ENCODE results near the gene SERPINH1.

The SERPINH1 gene

GRCh38 chr11:75524665-75525432, 37.2 kb upstream of the SERPINH1 start:
- Histone ChIP-seq H3K9ac (ENCODE audit: low read length) (no peak overlapping the region), H3K4me3 (ENCODE audit: low read length) (peak overlapping the region; percentile 78), H3K27ac (ENCODE audit: low read depth, low read length) (no peak overlapping the region), H3K4me1 (ENCODE audit: control insufficient read depth, insufficient read depth, low read length) (peaks cover 2% of the 10 kb centered on the region), H3K36me3 (ENCODE audit: control insufficient read depth, insufficient read depth, low read length) (no peaks in the 10 kb centered on the region), H3K27me3 (ENCODE audit: control insufficient read depth, insufficient read depth, low read length) (no peaks in the 10 kb centered on the region)

- no peak within 1 kb of the TSS for H3K9ac ChIP-seq (ENCODE audit: low read length)
- H3K4me3 ChIP-seq (ENCODE audit: low read length): peak within 1 kb of the TSS; percentile 78
- no peaks in the 10 kb centered on the region for H3K36me3 ChIP-seq (ENCODE audit: control insufficient read depth, insufficient read depth, low read length)
- peaks cover 2% of the 10 kb centered on the region for H3K4me1 ChIP-seq (ENCODE audit: control insufficient read depth, insufficient read depth, low read length)
- no peaks in the 10 kb centered on the region for H3K27me3 ChIP-seq (ENCODE audit: control insufficient read depth, insufficient read depth, low read length)
- H3K27ac ChIP-seq (ENCODE audit: low read depth, low read length): no peak within 1 kb of the TSS
These were observed 36.4 kb upstream of the SERPINH1 start, which contains the start of gene GDPD5 for GRCh38 chr11:75525433-75526191. Gene GDPD5 (minus strand): TSS chr11:75525941. CDS start chr11:75477735, 48,206 bp downstream.

GRCh38 chr11:75526192-75526541, 35.9 kb upstream of the SERPINH1 start:
- H3K4me3 ChIP-seq (ENCODE audit: low read length): peak overlapping the region; percentile 38
- no peak overlapping the region for H3K27ac ChIP-seq (ENCODE audit: low read depth, low read length)
- H3K36me3 ChIP-seq (ENCODE audit: control insufficient read depth, insufficient read depth, low read length): no peaks in the 10 kb centered on the region
- H3K4me1 ChIP-seq (ENCODE audit: control insufficient read depth, insufficient read depth, low read length): peaks cover 2% of the 10 kb centered on the region
- no peak overlapping the region for H3K9ac ChIP-seq (ENCODE audit: low read length)
- H3K27me3 ChIP-seq (ENCODE audit: control insufficient read depth, insufficient read depth, low read length): no peaks in the 10 kb centered on the region

- Histone ChIP-seq H3K9ac (ENCODE audit: low read length) (no peak overlapping the region), H3K4me3 (ENCODE audit: low read length) (no peak overlapping the region), H3K27me3 (ENCODE audit: control insufficient read depth, insufficient read depth, low read length) (no peaks in the 10 kb centered on the region), H3K4me1 (ENCODE audit: control insufficient read depth, insufficient read depth, low read length) (peaks cover 2% of the 10 kb centered on the region), H3K36me3 (ENCODE audit: control insufficient read depth, insufficient read depth, low read length) (no peaks in the 10 kb centered on the region), H3K27ac (ENCODE audit: low read depth, low read length) (no peak overlapping the region)
These were observed 34.9 kb upstream of the SERPINH1 start for GRCh38 chr11:75527130-75527529.

GRCh38 chr11:75527938-75528735, 33.9 kb upstream of the SERPINH1 start:
- H3K4me1 ChIP-seq (ENCODE audit: control insufficient read depth, insufficient read depth, low read length): peaks cover 2% of the 10 kb centered on the region
- H3K9ac ChIP-seq (ENCODE audit: low read length): no peak overlapping the region
- H3K36me3 ChIP-seq (ENCODE audit: control insufficient read depth, insufficient read depth, low read length): no peaks in the 10 kb centered on the region
- H3K27me3 ChIP-seq (ENCODE audit: control insufficient read depth, insufficient read depth, low read length): no peaks in the 10 kb centered on the region
- no peak overlapping the region for H3K27ac ChIP-seq (ENCODE audit: low read depth, low read length)
- no peak overlapping the region for H3K4me3 ChIP-seq (ENCODE audit: low read length)

GRCh38 chr11:75530577-75530976, 31.5 kb upstream of the SERPINH1 start:
- Histone ChIP-seq H3K9ac (ENCODE audit: low read length) (no peak overlapping the region), H3K4me3 (ENCODE audit: low read length) (no peak overlapping the region), H3K27ac (ENCODE audit: low read depth, low read length) (no peak overlapping the region), H3K27me3 (ENCODE audit: control insufficient read depth, insufficient read depth, low read length) (no peaks in the 10 kb centered on the region), H3K36me3 (ENCODE audit: control insufficient read depth, insufficient read depth, low read length) (no peaks in the 10 kb centered on the region), H3K4me1 (ENCODE audit: control insufficient read depth, insufficient read depth, low read length) (no peaks in the 10 kb centered on the region)

GRCh38 chr11:75531325-75531724, 30.7 kb upstream of the SERPINH1 start:
- Histone ChIP-seq H3K27me3 (ENCODE audit: control insufficient read depth, insufficient read depth, low read length) (no peaks in the 10 kb centered on the region), H3K36me3 (ENCODE audit: control insufficient read depth, insufficient read depth, low read length) (no peaks in the 10 kb centered on the region), H3K4me1 (ENCODE audit: control insufficient read depth, insufficient read depth, low read length) (no peaks in the 10 kb centered on the region), H3K4me3 (ENCODE audit: low read length) (no peak overlapping the region), H3K27ac (ENCODE audit: low read depth, low read length) (no peak overlapping the region), H3K9ac (ENCODE audit: low read length) (no peak overlapping the region)

- H3K36me3 ChIP-seq (ENCODE audit: control insufficient read depth, insufficient read depth, low read length): no peaks in the 10 kb centered on the region
- no peaks in the 10 kb centered on the region for H3K27me3 ChIP-seq (ENCODE audit: control insufficient read depth, insufficient read depth, low read length)
- no peaks in the 10 kb centered on the region for H3K4me1 ChIP-seq (ENCODE audit: control insufficient read depth, insufficient read depth, low read length)
- no peak overlapping the region for H3K4me3 ChIP-seq (ENCODE audit: low read length)
- no peak overlapping the region for H3K9ac ChIP-seq (ENCODE audit: low read length)
- H3K27ac ChIP-seq (ENCODE audit: low read depth, low read length): no peak overlapping the region
These were observed 29.6 kb upstream of the SERPINH1 start for GRCh38 chr11:75532200-75533048.

- Histone ChIP-seq H3K9ac (ENCODE audit: low read length) (no peak overlapping the region), H3K27me3 (ENCODE audit: control insufficient read depth, insufficient read depth, low read length) (no peaks in the 10 kb centered on the region), H3K36me3 (ENCODE audit: control insufficient read depth, insufficient read depth, low read length) (no peaks in the 10 kb centered on the region), H3K4me1 (ENCODE audit: control insufficient read depth, insufficient read depth, low read length) (no peaks in the 10 kb centered on the region), H3K4me3 (ENCODE audit: low read length) (no peak overlapping the region), H3K27ac (ENCODE audit: low read depth, low read length) (no peak overlapping the region)
These were observed 28.2 kb upstream of the SERPINH1 start for GRCh38 chr11:75533896-75534258.

- Histone ChIP-seq H3K4me3 (ENCODE audit: low read length) (no peak overlapping the region), H3K4me1 (ENCODE audit: control insufficient read depth, insufficient read depth, low read length) (no peaks in the 10 kb centered on the region), H3K36me3 (ENCODE audit: control insufficient read depth, insufficient read depth, low read length) (no peaks in the 10 kb centered on the region), H3K9ac (ENCODE audit: low read length) (no peak overlapping the region), H3K27me3 (ENCODE audit: control insufficient read depth, insufficient read depth, low read length) (no peaks in the 10 kb centered on the region), H3K27ac (ENCODE audit: low read depth, low read length) (no peak overlapping the region)
These were observed 27.6 kb upstream of the SERPINH1 start for GRCh38 chr11:75534259-75535069.

- Histone ChIP-seq H3K4me3 (ENCODE audit: low read length) (no peak overlapping the region), H3K27me3 (ENCODE audit: control insufficient read depth, insufficient read depth, low read length) (no peaks in the 10 kb centered on the region), H3K27ac (ENCODE audit: low read depth, low read length) (no peak overlapping the region), H3K9ac (ENCODE audit: low read length) (no peak overlapping the region), H3K36me3 (ENCODE audit: control insufficient read depth, insufficient read depth, low read length) (no peaks in the 10 kb centered on the region), H3K4me1 (ENCODE audit: control insufficient read depth, insufficient read depth, low read length) (no peaks in the 10 kb centered on the region)
These were observed 27.0 kb upstream of the SERPINH1 start for GRCh38 chr11:75535071-75535470.

All from rectal smooth muscle tissue (tissue), 1 donor.